ENCODE results near the gene GBX2.

- TF ChIP-seq CTCF (IDR thresholded peaks at IDR 0.05) (no peak), EZH2 (IDR thresholded peaks at IDR 0.05; ENCODE audit: borderline replicate concordance, insufficient read depth, low read depth, low read length, poor library complexity, severe bottlenecking) (no peak)
Measured at GRCh38 chr2:236171181-236171679, 3.0 kb upstream of the GBX2 start.

Data from B cell (primary cell).